Activated CD4-positive, alpha-beta T cell treated with anti-CD3 and anti-CD28 coated beads for 1 hour (primary cell): Measurements from ENCODE around the gene ZDHHC1.

ENCODE experiments used
- DNase-seq: peaks from one replicate; pipeline ENCODE4 v3.0.0-alpha.2; 2020

The ZDHHC1 gene, protein sequence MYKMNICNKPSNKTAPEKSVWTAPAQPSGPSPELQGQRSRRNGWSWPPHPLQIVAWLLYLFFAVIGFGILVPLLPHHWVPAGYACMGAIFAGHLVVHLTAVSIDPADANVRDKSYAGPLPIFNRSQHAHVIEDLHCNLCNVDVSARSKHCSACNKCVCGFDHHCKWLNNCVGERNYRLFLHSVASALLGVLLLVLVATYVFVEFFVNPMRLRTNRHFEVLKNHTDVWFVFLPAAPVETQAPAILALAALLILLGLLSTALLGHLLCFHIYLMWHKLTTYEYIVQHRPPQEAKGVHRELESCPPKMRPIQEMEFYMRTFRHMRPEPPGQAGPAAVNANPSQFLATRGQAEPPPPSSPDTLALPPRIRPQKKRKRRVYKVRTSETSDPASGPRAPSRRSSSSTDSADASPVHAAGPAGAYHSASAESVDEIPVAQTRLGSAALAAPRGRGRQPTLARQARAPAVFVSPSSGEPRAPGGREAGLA

DNA sequence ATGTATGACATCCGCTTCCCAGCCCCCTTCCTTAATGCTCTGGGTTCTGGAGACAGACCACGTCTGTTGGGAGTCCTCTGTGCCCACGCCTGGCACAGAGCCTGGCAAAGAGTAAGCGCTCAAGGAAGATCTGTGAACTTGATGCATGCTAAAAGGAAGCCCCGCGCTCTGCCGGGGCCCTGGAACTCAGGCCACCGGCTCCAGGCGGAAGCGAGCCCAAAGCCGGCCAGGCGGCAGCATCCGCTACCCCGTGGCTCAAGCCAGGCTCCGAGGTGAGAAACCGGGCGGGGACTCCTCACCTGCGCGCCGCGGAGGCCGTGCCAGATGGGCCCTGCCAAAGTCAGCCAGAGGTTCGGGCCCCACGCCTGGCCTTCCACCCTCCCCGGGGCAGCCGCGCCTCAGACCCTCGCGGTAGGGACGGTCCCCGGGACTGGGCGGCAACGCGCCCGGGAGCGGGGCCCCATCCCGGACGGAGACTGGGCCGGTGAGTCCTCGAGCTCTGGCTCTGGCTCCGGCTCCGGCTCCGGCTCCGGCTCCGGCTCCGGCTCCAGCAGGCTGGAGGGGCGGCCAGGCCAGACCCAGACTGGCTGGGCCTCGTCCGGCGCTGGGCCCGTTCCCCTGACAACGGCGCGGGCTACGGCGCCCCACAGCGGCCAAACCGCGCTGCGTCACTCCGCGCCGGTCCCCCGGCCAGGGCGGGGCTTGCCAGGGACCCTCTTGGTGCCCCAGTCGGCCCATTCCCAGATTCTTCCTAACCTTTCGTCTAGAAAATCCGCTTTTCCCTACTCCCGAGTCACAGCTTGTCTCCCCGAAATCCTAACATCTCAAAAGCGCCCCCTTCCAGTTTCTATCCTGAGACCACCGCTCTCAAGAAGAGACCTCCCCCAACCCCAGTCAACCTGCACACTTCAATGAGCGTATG lies at the start of gene ZDHHC1:
TSS of gene ZDHHC1 (minus strand) at position 606 of the 922 bp plus-strand sequence. CDS start 8,702 bp downstream, outside the sequence.
- no peak for DNase-seq

DNA sequence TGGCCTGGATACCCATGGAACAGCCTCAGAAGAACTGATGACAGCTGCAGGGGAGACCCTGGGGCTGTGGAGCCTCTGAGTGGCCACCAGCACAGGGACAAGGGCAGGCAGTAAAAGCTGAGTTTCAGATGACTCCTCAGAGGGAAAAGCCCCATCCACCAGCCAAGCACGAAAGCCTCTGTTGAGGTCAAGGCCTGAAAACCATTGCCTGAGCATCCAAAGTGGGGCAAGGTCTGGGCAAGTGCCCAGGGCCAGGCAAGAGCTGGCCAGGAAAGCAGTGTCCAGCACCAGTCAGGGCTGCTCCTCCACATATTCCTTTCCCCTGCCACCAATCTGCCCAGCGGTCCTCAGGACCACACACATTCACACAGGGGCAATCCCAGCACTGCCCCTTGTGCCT lies 48.3 kb upstream of the ZDHHC1 start:
- no peak for DNase-seq

DNA sequence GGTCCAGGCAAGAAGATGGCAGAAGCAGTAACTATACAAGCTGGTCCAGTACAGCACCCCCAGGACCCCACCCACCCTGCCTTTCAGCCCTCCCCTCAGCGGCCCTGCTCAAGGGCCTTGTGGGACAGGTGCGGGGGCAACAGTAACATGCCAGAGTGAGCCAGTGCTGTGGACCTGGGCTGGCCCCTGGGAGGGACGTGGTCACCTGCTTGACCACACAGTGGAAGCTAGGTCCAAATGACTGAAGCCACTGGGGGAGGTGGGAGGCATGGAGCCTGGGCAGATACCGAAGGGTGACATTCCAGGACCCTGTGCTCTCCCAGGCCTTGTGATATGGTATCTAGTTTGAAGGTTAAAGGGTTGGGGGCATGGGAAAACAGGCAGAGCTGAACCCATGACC lies 47.4 kb upstream of the ZDHHC1 start:
- no peak for DNase-seq

DNA sequence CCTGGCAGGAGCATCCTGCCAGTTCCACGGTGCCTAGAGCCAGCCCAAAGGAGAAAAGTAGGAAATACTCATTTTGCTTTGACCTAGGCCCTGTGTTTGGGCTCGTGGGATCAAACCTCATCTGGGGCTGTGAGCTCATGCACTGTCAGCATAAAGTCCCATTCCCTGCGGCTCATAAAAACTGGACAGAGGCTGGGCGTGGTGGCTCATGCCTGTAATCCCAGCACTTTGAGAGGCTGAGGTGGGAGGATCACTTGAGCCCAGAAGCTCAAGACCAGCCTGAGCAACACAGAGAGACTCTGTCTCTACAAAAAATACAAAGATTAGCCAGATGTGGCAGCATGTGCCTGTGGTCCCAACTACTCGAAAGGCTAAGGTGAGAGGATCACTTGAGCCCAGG lies 46.8 kb upstream of the ZDHHC1 start:
- no peak for DNase-seq

DNA sequence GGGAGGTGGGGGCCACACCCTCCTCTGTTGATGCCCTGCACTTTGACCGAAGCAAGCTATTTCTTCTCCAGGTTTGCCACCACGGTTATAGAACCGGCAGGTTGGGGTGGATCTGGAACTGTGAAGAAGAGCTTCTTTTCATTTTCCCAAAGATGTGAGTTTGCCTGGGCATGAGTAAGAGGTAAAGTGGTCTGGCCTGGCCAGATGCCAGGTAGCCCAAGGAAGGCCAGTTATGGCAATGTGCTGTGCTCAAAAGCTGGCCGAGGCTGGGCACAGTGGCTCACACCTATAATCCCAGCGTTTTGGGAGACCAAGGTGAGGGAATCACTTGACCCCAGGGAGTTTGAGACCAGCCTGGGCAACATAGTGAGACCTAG lies 46.0 kb upstream of the ZDHHC1 start:
- DNase-seq = no peak

DNA sequence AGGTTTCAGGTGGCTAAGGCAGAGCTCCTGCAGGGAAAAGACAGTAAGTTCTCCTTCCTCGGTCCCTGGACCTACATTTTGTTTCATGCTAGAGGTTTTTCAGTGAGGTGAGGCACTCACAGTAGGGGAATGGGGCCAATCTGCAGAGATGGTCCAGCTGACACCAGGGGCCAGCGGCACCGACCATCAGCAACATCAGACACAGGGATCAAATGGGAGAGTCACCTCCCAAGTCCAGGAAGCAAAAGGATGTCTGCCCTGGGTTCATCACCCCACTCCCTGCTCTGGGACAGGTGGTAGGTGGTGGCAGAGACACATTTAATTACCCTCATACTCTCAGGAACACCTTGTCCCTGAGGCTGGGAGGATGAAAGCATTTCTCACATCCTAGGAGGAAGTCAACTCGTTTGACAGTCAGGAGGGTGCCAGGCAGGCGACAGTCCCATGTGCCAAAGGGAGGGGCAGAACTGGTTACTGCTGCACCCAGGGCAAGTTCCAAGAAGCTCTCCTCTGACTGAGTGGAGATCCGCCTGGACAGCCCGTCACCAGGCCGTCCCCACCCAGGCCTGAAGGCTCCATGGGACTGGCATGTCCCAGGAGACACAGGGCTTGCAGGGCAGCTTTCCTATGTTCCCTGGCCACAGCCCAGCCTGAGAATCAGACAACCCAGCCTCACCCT lies 45.5 kb upstream of the ZDHHC1 start:
- DNase-seq = no peak

DNA sequence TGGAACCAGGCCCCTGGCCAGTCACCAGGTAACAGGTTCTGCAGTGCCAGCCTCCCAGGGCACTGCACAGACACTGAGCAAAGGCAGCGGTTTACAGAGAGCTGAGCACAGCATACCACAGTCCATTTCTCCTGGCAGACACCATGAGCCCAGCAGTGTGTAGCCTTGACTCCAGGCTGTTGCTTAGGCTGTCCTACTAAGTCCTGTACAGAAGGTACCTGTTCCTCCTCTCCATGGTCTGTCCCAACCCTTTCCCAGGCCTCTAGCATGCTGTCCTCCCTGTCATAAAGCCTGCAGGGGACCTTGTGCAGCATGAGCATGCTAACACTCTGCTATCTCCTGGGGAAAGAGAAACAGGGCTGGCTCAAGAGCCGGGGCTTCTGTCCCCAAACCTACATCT lies 44.7 kb upstream of the ZDHHC1 start:
- DNase-seq = no peak

DNA sequence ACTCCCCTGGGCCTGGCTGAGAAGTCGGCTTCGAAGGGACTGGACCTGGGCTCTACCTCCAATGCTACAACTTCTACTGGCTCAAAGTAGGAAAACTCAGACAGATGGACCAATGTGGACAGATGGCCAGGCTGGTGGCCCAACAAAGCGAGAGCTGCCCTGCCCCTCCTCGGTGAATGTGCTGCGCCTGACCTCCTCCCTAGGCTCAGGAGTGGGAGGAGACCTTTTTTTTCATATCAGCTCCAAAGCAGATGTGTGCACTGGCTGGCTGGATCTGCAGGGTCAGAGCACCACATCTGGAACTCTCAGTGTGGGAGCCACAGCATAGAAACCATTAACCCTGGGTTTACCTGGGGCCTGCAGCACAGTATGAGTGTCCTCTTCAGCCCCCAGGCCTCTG lies 43.9 kb upstream of the ZDHHC1 start:
- DNase-seq = no peak

DNA sequence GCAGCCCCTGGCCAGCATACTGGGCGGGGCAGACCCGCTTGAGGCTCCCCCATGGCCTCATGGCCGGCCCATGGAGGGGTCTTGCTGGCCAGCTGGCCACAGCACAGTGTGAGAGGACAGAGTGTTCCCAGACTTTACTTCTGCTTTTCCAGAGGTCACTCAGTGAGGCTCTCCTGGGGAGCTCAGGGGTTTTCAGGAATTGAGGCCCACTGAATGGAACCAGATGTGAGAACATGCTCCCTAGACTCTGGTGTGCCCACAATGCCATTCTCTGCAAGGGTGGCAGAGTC lies 43.5 kb upstream of the ZDHHC1 start:
- no peak for DNase-seq

DNA sequence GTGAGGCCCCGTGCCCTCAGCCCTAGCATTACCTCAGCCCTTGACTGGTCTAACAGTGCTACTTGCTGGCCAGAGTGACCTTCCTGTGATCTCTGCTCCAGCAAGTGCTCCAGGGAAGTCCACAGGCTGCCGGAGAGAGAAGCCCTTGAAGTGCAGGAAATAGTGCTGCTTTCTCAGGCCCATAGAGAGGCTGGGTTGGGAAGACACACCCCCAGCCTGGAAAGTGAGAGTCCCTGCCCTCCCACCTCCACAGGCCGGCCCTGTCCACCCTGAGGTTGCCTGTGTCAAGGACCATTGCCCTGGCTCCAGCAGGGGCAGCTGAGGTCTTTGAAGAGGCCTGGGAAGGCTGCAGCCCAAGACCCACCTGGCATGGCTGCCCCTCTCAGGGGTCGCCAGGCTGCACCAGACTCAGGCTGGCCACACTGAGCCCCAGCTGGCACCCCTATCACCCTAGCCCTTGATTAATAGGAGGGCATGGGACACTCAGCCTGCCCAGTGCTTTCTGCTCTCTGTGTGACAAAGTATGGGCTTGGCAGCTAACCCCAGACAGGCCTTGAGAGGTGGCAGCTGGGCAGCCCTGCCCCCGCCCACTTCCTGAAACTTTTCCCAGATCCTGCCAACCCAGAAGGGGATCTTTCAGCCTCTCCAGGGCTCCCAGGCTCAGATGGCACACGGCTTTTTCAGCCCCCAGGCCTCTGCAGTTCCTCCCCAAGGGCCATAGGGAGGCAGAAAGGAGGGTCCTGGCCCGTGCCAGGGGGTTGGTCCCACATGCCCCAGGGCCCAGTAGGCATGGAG lies 43.0 kb upstream of the ZDHHC1 start:
- no peak for DNase-seq

DNA sequence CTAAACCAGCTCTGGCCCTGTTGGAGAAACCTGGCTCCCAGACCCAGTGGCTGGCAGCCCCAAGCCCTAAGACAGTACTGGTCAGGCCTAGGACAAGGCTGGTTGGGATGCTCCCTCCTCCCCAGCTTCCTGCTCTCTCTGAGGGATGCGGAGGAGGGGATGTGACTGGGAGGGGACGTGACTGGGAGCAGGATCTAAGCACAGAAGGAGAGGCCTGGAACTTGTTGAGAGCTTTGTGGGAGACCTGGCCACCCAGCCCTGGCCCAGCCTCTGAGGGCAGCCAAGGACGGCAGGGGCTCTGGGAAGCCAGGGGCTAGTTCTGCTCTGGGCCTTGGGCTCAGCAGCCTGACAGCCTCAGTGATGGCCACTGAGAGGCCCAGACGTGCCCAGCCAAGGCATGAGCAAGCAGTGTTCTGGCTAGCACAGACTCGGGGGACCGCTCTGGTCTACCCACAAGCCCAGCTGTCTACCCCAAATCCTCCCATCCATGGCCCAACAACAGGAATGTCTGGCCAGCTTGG lies 41.9 kb upstream of the ZDHHC1 start:
- DNase-seq = no peak

DNA sequence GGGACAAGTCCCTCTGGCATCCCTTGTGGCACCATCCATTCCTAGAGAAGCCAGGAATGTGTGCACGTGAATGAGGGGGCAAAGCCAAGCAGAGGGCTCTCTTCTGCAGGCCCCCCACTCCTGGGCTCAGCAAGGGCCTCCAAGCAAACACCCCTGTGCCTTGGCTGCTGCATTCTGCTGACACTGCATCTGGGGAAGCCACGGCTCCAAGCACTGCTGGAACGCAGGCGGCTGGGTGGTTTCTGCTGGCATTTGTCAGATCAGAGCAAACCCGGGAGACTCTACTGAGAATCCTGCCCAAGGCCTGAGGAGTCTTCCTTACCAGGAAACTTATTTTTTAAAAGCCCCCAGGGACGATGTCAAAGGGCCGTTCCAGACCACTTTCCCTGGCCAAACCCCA lies 41.3 kb upstream of the ZDHHC1 start:
- no peak for DNase-seq

DNA sequence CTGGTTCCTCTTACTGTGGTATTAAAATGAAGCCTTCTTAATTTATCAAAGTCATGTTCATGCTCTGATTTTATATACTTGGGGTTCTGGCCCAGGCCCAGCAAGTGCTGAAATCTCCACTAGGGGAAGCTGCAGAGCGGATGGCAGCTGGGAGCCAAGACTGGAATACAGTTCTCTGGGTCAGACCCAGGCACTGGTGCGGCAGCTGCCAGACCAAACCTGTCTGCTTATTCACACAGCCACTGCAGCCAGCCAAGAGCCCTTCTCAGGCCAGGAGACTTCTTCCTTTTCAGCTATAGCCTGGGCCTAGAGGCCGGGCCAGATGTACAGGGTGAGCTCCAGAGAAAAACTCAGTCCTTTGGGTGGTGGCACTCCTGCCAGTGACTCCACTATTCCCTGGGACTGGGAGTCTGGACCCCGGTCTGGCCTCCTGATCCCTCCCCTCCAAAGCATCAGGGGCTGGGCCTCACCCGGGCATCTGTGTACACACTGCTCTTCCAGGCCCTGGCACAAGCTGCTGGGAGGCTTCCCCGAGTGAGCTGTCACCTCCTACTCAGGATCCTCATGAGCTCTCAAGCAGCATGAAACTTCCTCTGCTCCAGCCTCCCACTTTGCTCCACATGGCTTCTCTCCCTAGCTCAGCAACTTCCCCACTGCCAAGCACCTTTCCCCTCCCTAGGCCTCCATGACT lies 40.3 kb upstream of the ZDHHC1 start:
- no peak for DNase-seq

DNA sequence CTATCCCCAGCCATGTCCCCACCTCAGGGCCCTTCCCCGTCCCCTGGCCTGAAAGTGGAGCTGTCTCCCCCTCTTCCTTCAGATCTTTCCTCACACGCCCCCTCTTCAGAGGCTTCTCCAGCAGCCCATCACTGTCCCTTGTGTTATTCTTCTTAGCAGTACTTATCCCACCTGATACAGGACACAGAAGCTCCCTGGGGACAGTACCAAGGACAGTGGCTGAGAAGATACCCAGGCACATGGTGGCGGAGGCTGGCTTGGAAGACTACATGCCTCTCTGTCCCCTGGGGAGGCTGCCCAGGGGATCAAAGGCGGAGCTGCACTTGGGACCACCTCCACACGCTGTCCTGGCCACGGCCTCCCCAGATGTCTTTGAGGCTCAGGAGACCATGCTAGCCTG lies 38.6 kb upstream of the ZDHHC1 start:
- no peak for DNase-seq

DNA sequence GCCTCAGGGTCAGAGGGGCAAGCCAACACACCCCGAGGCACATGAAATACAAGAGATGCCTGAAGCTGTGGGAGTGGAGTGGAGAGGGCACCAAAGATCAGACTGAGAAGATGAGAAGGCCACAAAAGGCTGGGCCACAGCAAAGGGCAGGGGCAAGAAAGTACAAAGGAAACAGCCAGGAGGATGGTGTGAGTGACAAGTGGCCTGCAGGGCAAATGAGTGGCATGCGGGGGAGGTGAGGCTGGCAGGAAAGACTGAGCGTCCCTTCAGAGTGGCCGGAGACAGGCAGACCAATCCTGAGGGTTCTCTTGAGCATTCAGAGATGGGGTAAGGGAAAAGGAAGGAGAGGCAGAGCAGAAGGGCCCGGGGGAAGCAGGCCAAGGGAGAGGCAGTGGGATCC lies 37.8 kb upstream of the ZDHHC1 start:
- no peak for DNase-seq

DNA sequence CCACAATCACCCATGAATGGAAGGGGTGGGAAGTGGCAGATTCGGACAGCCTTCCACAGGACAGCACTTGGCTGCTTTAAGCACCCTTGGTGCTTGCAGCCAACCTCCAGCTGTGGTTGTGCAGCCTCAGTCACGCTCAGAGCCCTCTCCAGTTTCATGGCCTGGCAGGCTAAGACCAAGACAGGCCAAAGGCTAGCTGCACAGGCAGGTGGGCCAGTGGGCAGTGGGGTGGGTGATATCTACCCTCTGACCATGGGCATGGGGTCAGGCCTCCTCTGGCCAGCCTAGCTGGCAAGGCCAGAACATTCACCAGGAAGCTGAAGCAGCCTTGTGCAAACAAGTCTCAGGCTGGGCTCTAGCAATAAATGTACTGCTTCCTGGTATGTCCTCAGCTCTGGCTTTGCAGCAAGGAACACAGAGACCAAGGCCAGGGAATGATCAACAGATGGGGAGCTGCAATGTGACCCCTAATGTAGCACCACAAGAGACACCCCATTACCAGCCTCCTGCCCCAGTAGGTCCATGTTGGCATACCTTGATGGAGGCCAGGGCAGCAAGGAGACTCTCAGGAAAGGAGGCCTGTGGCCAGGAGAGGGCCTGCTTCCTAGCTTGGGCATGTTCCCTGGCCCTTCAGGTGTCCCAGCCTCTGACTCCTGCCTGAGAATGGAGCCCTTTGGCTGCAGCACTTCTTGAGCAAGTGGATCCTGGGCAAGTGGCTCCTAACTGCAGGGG lies 35.6 kb upstream of the ZDHHC1 start:
- DNase-seq = no peak

DNA sequence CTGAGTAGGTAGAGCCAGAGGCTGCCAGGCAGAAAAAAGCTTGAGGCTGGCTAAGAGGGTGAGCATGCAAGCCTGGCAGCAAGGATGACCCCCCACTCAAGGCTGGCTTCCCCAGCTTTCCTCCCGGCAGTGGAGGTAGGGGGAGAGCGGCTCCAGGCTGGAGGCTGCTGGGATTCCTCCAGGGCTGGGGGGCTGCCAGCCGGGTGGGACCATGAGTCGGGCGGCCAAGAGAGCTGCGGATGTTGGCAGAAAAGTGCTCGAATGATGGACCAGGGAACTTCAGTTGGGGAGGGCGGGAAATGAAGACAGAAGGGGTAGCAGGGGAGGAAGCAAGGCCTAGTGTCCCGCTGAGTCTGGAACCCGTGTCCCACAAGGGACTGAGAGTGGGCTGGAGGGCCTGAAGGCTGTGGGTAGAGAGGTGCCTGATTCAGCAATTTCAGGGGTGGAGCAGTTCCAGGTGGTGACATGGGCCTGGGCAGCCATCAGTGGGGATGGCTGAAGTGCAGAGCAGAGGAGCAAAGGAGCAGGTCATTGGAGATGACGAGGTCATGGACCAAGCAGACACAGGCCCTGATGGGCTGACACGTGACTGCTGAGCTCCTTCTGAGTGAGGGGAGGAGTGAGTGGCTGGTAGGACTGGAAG lies 34.9 kb upstream of the ZDHHC1 start:
- no peak for DNase-seq

DNA sequence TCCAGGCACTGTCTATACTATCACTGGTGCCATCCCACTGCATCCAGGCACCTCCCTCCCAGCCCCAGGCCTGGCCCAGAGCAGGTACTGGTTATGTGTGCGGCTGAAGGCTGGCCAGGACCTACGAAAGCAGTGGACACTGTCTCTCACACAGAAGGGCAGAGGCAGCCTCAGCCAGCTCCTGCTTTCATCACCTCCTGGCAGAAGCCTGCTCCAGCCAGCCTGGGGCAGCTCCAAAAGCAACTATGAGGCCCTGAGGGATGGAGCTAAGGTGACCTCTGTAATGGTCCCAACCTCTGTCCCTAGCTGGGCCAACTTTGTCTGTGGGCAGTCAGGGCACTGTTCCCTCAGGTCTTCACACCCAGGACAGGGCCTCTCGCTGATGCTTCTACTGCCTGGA lies 33.5 kb upstream of the ZDHHC1 start:
- DNase-seq = no peak

DNA sequence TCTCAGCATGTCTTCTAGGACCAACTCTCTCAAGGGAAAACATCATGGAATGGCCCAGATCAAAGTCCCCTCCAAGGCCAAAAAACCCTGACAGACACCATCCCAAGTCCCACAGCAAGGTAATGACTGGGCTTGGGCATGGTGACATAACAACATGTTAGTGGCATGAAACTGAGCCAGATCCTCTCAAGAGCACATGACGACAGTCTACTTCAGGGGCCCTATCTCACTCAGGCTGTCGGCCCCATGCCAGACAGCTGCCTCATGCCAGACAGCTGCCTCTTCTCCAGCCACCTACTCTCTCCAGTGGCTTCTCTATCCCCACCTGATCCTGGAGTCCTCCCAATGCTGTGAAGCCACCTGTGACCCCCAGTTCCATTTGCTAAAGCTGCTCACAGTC lies 33.1 kb upstream of the ZDHHC1 start:
- no peak for DNase-seq

DNA sequence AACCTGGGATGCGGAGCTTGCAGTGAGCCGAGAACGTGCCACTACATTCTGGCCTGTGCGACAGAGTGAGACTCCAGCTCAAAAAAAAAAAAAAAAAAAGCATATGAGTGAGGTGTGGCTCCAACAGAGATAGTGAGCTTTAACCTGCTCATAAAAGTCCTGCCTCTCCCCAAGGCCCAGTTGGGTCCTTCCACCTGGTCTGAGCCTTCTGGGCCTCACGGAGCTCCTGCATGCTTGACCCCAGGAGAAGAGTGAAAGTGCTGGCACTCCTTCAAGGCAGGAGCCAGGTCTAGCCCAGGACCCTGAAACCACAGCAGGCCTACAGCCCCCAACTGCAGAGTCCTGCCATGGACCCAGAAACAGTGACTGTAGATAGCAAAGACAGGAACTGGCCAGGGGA lies 32.3 kb upstream of the ZDHHC1 start:
- DNase-seq = no peak
